ENCODE results near the gene DSG3.

The DSG3 gene

GRCh38 chr18:31444142-31444541 lies 3.4 kb upstream of the DSG3 start:
- no peak for ATAC-seq (ENCODE audit: low read depth)
- Mint-ChIP-seq H3K27me3 (no peaks in the 10 kb centered on the region), H3K4me3 (no peak overlapping the region), H3K4me1 (no peaks in the 10 kb centered on the region), H3K27ac (no peak overlapping the region), H3K36me3 (no peaks in the 10 kb centered on the region), H3K9me3 (no peaks in the 10 kb centered on the region)
- no peak for DNase-seq (ENCODE audit: low spot score in 2 of 2)

DNA sequence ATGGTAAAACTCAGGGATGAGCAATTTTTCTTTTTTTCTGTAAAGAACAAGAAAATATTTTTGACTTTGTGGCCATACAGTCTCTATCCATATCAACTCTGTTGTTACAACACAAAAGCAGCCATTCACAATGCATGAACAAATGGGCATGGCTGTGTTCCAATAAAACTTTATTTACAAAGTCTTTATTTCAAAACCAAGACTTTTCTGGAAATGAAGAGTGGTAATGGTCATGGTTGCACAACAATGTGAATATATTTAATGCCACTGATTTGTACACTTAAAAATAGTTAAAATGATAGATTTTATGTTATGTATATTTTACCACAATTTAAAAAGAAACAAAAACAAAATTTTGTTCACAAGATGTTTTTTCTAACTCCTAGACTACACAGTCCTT lies 1.6 kb upstream of the DSG3 start:
- H3K36me3 Mint-ChIP-seq = no peaks in the 10 kb centered on the region
- H3K4me3 Mint-ChIP-seq = no peak overlapping the region
- no peak for ATAC-seq (ENCODE audit: low read depth)
- H3K27me3 Mint-ChIP-seq = no peaks in the 10 kb centered on the region
- H3K27ac Mint-ChIP-seq = no peak overlapping the region
- no peaks in the 10 kb centered on the region for H3K4me1 Mint-ChIP-seq
- no peak for DNase-seq (ENCODE audit: low spot score in 2 of 2)
- H3K9me3 Mint-ChIP-seq = no peaks in the 10 kb centered on the region

DNA sequence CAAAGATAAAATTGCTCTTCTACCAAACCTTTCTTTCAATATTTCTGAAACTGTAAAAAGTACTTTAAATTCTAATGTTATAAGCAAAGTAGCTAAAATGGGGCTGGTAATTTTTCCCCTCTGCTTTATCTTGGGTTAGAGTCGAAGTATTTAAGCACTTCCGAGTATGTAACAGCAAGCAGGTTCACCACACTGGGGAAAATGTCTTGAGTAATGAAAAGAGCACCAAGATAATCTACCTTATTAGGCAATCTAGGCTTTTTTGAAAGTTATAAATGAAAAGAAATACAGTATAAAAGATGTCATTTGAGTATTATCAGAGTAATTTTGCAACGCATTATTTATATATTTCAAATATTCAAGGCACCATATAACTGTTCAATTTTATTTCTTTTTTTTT lies 687 bp upstream of the DSG3 start:
- no peaks in the 10 kb centered on the region for H3K36me3 Mint-ChIP-seq
- ATAC-seq (ENCODE audit: low read depth) (no peak), DNase-seq (ENCODE audit: low spot score in 2 of 2) (no peak)
- no peak overlapping the region for H3K27ac Mint-ChIP-seq
- no peak overlapping the region for H3K4me3 Mint-ChIP-seq
- no peaks in the 10 kb centered on the region for H3K4me1 Mint-ChIP-seq
- H3K9me3 Mint-ChIP-seq = no peaks in the 10 kb centered on the region
- H3K27me3 Mint-ChIP-seq = no peaks in the 10 kb centered on the region

DNA sequence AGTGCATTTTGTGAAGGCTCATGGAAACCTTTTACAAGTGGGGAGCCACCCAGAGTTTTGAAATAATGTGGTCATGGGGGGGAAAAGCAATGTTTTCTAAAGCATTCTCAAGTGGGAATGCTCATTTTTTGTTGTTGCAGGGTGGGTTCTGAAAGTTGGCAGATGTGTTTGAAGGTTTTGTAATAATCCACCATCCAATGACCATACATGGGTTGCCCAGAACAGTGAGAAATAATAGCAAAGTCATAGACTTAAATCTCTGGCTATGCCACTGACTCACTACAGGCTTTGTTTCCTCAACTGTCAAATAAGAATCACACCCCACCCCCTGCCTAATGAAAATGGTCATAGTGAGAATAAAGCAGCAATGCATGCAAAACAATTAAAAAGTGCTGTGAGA lies 2.9 kb downstream of the DSG3 start:
- ATAC-seq (ENCODE audit: low read depth) = no peak
- Mint-ChIP-seq H3K4me3 (no peak overlapping the region), H3K36me3 (no peaks in the 10 kb centered on the region), H3K9me3 (no peaks in the 10 kb centered on the region), H3K27me3 (no peaks in the 10 kb centered on the region), H3K27ac (no peak overlapping the region), H3K4me1 (no peaks in the 10 kb centered on the region)
- no peak for DNase-seq (ENCODE audit: low spot score in 2 of 2)

DNA sequence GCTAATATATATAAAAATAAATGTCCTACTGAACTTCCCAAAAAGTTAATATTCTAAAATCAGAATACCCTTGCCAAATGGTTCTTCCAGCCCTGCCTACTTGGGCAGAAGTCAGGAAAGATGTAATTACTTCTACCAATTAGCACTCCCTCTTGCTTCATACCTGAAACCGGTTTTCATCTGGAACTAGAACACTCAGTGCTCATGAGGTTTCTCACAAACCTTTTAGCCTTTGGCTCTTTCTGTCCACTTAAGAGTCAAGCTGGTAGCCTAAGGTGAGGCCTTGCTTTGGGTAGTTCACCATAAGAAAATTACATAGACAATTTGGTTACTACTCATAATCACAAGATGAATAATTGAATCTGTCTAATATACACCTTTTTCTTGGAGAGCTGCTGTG lies 4.1 kb downstream of the DSG3 start:
- no peak overlapping the region for H3K4me3 Mint-ChIP-seq
- H3K36me3 Mint-ChIP-seq = no peaks in the 10 kb centered on the region
- H3K27ac Mint-ChIP-seq = no peak overlapping the region
- H3K4me1 Mint-ChIP-seq = no peaks in the 10 kb centered on the region
- no peaks in the 10 kb centered on the region for H3K27me3 Mint-ChIP-seq
- ATAC-seq (ENCODE audit: low read depth) = no peak
- no peaks in the 10 kb centered on the region for H3K9me3 Mint-ChIP-seq
- DNase-seq (ENCODE audit: low spot score in 2 of 2) = no peak

GRCh38 chr18:31454066-31454708 lies 6.6 kb downstream of the DSG3 start:
- Mint-ChIP-seq H3K27ac (no peak overlapping the region), H3K4me3 (no peak overlapping the region), H3K9me3 (no peaks in the 10 kb centered on the region), H3K27me3 (no peaks in the 10 kb centered on the region), H3K36me3 (no peaks in the 10 kb centered on the region), H3K4me1 (no peaks in the 10 kb centered on the region)
- no peak for ATAC-seq (ENCODE audit: low read depth)
- DNase-seq (ENCODE audit: low spot score in 2 of 2) = no peak

- DNase-seq (ENCODE audit: low spot score in 2 of 2) = no peak
- Mint-ChIP-seq H3K9me3 (peaks cover 1% of the 10 kb centered on the region), H3K27ac (no peak overlapping the region), H3K4me3 (no peak overlapping the region), H3K27me3 (no peaks in the 10 kb centered on the region), H3K36me3 (no peaks in the 10 kb centered on the region), H3K4me1 (no peaks in the 10 kb centered on the region)
- no peak for ATAC-seq (ENCODE audit: low read depth)
These were observed 22.1 kb downstream of the DSG3 start for GRCh38 chr18:31469629-31470028.

DNA sequence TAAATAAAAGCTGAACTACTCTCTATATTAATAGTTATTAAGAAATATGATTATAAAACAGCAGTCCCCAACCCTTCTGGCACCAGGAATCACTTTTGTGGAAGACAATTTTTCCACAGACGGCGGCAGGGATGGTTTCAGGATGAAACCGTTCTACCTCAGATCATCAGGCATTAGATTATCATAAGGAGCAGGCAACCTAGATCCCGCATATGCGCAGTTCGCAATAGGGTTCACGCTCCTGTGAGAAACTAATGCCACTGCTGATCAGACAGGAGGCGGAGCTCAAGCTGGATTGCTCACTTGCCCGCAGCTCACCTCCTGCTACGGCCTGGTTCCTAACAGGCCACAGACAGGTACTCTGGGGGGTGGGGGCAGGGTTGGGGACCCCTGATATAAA lies 31.1 kb downstream of the DSG3 start:
- ATAC-seq (ENCODE audit: low read depth) = no peak
- no peaks in the 10 kb centered on the region for H3K9me3 Mint-ChIP-seq
- H3K36me3 Mint-ChIP-seq = no peaks in the 10 kb centered on the region
- no peak for DNase-seq (ENCODE audit: low spot score in 2 of 2)
- H3K27me3 Mint-ChIP-seq = no peaks in the 10 kb centered on the region
- H3K4me1 Mint-ChIP-seq = no peaks in the 10 kb centered on the region
- H3K27ac Mint-ChIP-seq = no peak overlapping the region
- H3K4me3 Mint-ChIP-seq = no peak overlapping the region

DNA sequence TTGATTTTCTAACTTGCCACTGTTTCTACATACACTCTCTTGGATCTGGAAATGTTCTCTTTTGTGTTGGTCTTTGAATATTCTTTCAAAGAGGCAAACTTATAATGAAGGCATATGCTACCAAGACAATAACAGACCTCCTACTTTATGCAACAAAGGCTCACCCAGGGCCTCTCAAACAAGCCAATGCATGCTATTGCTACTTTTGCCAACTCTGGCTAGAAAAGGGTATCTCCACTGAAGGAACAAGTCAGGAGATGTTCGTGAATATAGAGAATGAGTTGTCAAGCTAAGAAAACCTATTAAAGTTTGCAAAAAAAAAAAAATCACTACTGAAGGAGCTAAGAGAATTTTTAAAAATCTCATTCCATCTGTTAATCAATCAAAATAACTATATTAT lies 34.5 kb downstream of the DSG3 start:
- Mint-ChIP-seq H3K36me3 (no peaks in the 10 kb centered on the region), H3K27ac (no peak overlapping the region), H3K27me3 (peaks cover 3% of the 10 kb centered on the region), H3K4me1 (no peaks in the 10 kb centered on the region), H3K9me3 (peaks cover 3% of the 10 kb centered on the region), H3K4me3 (no peak overlapping the region)
- no peak for DNase-seq (ENCODE audit: low spot score in 2 of 2)
- ATAC-seq (ENCODE audit: low read depth) = no peak

GRCh38 chr18:31483396-31483795 lies 35.9 kb downstream of the DSG3 start:
- Mint-ChIP-seq H3K27me3 (peaks cover 4% of the 10 kb centered on the region), H3K4me3 (no peak overlapping the region), H3K27ac (no peak overlapping the region), H3K4me1 (no peaks in the 10 kb centered on the region), H3K9me3 (peaks cover 3% of the 10 kb centered on the region), H3K36me3 (no peaks in the 10 kb centered on the region)
- no peak for ATAC-seq (ENCODE audit: low read depth)
- DNase-seq (ENCODE audit: low spot score in 2 of 2) = no peak

DNA sequence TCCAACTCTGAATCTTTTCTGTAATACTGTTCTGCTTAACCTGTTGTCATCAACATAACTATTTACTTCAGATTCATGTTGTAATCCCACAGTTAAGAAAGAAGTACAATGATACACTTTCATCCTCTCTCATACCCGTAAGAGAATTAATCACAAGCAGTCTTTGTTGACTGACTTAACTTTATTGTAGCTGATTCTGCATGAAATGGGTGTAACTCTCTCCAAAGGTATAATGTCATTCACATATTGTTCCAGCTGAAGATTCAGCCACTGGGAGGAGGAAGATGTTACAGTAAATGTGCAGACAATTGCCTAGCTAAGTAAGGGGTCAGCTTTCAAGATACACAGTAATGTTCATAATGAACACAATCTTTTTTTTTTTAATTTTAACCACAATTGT lies 36.9 kb downstream of the DSG3 start:
- H3K27me3 Mint-ChIP-seq = peaks cover 4% of the 10 kb centered on the region
- H3K27ac Mint-ChIP-seq = no peak overlapping the region
- H3K9me3 Mint-ChIP-seq = peaks cover 5% of the 10 kb centered on the region
- DNase-seq (ENCODE audit: low spot score in 2 of 2) = no peak
- no peak for ATAC-seq (ENCODE audit: low read depth)
- H3K4me3 Mint-ChIP-seq = no peak overlapping the region
- H3K4me1 Mint-ChIP-seq = no peaks in the 10 kb centered on the region
- no peaks in the 10 kb centered on the region for H3K36me3 Mint-ChIP-seq

DNA sequence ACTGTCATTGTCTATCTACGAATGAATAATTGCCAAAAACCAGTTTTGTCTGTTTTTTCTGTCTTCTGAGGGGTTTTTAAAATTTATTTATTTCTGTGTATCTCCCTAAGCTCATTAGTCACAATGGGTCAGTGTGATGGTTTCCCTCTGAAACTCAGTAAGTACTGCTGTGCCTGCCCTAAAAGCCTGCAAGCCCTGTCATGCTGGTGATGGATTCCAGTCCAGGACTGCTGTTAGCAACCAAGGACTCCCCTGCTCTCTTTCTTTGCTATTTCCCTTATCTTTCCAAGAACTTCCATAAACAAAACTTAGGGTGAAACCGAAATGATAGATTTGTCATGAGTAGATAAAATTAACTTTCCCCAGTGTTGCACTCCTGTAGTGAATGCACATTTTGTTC lies 38.6 kb downstream of the DSG3 start:
- no peak for DNase-seq (ENCODE audit: low spot score in 2 of 2)
- no peak for ATAC-seq (ENCODE audit: low read depth)
- peaks cover 4% of the 10 kb centered on the region for H3K27me3 Mint-ChIP-seq
- no peaks in the 10 kb centered on the region for H3K4me1 Mint-ChIP-seq
- no peaks in the 10 kb centered on the region for H3K36me3 Mint-ChIP-seq
- no peak overlapping the region for H3K4me3 Mint-ChIP-seq
- no peak overlapping the region for H3K27ac Mint-ChIP-seq
- peaks cover 7% of the 10 kb centered on the region for H3K9me3 Mint-ChIP-seq

- H3K4me3 Mint-ChIP-seq = no peak overlapping the region
- no peaks in the 10 kb centered on the region for H3K36me3 Mint-ChIP-seq
- H3K27ac Mint-ChIP-seq = no peak overlapping the region
- H3K4me1 Mint-ChIP-seq = no peaks in the 10 kb centered on the region
- ATAC-seq (ENCODE audit: low read depth) (no peak), DNase-seq (ENCODE audit: low spot score in 2 of 2) (no peak)
- peaks cover 7% of the 10 kb centered on the region for H3K9me3 Mint-ChIP-seq
- H3K27me3 Mint-ChIP-seq = peaks cover 4% of the 10 kb centered on the region
These were observed 39.9 kb downstream of the DSG3 start for GRCh38 chr18:31487246-31488015.

DNA sequence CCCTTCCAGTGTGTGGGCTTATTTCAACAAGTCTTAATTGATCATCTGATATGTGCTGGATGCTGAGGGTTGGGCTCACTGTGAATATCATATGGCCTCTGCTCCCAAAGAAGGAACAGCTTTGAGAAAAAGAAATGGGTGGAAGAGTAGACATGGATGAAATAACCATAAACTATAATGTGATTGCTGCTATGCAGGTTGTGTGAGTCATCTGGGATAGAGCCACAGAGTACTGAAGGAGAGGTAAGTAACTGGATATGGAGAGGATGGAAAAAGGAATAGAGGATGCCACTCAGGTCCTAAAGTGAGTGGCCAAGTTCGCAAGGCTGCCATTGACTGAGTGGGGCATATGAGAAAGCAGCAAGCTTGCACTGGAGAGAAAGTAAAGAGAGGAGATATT lies 41.8 kb downstream of the DSG3 start:
- Mint-ChIP-seq H3K27me3 (peaks cover 6% of the 10 kb centered on the region), H3K27ac (no peak overlapping the region), H3K4me1 (no peaks in the 10 kb centered on the region), H3K4me3 (no peak overlapping the region), H3K36me3 (no peaks in the 10 kb centered on the region), H3K9me3 (peaks cover 7% of the 10 kb centered on the region)
- ATAC-seq (ENCODE audit: low read depth) (no peak), DNase-seq (ENCODE audit: low spot score in 2 of 2) (no peak)

- Mint-ChIP-seq H3K4me3 (no peak overlapping the region), H3K4me1 (no peaks in the 10 kb centered on the region), H3K9me3 (peaks cover 7% of the 10 kb centered on the region), H3K27me3 (peaks cover 10% of the 10 kb centered on the region), H3K36me3 (no peaks in the 10 kb centered on the region), H3K27ac (no peak overlapping the region)
- no peak for ATAC-seq (ENCODE audit: low read depth)
- DNase-seq (ENCODE audit: low spot score in 2 of 2) = no peak
These were observed 42.8 kb downstream of the DSG3 start for GRCh38 chr18:31490387-31490786.

Measured in memory B cell (primary cell).